Colonic mucosa (tissue), 4 donors: Measurements from ENCODE around the gene SMIM44. TPM values are rescaled to one million over a fixed set of nuclear protein-coding genes. Genes with fewer than 3 reads are reported as not detected.
"Not testable (repeated sequence)": the region's sequence is repeated elsewhere in the genome, so short reads cannot be mapped to it uniquely, and the experiment has no call there.

ENCODE experiments used
- DNase-seq: peaks from one replicate; pipeline ENCODE4 v3.0.0-alpha.2; 2020
- H3K27ac ChIP-seq: fragments of 200-600 bp; one replicate; pipeline ENCODE4 v1.8.0; 2021
- H3K27me3 ChIP-seq: fragments of 200-600 bp; one replicate; pipeline ENCODE4 v1.8.0; 2021
- H3K36me3 ChIP-seq: fragments of 200-600 bp; one replicate; pipeline ENCODE4 v1.8.0; 2021
- H3K4me1 ChIP-seq: fragments of 200-600 bp; one replicate; pipeline ENCODE4 v1.8.0; 2021; ENCODE audit warnings: mild to moderate bottlenecking
- H3K4me3 ChIP-seq: fragments of 200-600 bp; one replicate; pipeline ENCODE4 v1.8.0; 2021
- H3K9ac ChIP-seq, 2 donors: one replicate each; pipeline ENCODE4 v1.7.0; 2013; ENCODE audit warnings: control low read depth in 2 of 2, low read depth in 2 of 2, low read length in 2 of 2
- H3K9me3 ChIP-seq: fragments of 200-600 bp; one replicate; pipeline ENCODE4 v1.8.0; 2021
- intact Hi-C: fragments of 100-400 bp; cut with DNase I; formaldehyde crosslinking; loops from one replicate; pipeline ENCODE4 v1.14.1; 2022
- total RNA-seq, 2 donors: library from RNA; stranded (reverse); fragmentation: NEBNext Ultra II Directional in 1 of 2; extraction: Animal tissue kit (Norgen Biotek cat#: 25700) in 1 of 2; gene quantifications; one replicate each; pipeline ENCODE4 v1.2.1, GENCODE V29; 2021
- TF ChIP-seq, protein P1 (sequence below): fragments of 200-600 bp; IDR thresholded peaks from one replicate; pipeline ENCODE4 v1.8.0; 2022; ENCODE audit warnings: antibody characterized with exemption, mild to moderate bottlenecking
- donor health status: healthy.
- donor health status: DM: no; HTN: no; CAD: no.
- donor health status: DM: no; HTN: no; CAD: no.

Gene SMIM44
- total RNA-seq, 2 donors from 2014 or later = 4.3 to 6.2 TPM

DNA sequence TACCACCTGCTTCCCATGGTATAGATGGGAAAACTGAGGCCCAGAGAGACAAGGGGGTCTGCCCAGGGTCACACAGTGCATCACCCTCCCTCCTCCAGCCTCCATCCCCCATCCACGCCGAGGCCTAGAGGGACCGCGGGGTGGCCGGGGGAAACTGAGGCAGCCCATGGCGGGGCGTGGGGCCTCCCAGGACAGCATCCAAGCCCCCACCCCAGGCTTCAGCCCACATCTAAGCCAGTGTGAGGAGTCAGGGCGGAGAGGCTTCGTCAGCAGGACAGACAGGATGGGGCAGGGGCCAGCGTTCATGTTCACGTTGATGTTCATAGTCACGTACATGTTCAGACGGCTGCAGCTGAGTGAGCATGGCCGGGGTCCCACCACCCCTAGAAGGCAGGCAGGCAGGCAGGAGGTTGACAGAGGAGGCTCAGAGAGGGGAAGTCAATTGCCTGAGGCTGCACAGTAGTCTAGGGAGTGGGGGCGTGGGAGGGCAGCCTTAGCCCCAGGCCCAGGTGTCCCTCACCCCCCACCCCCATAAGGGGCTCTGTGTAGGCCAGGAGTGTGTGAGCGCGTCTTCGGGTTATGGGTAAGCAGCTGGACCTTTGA lies 26.2 kb downstream of the SMIM44 start:
- TF ChIP-seq, protein P1, sequence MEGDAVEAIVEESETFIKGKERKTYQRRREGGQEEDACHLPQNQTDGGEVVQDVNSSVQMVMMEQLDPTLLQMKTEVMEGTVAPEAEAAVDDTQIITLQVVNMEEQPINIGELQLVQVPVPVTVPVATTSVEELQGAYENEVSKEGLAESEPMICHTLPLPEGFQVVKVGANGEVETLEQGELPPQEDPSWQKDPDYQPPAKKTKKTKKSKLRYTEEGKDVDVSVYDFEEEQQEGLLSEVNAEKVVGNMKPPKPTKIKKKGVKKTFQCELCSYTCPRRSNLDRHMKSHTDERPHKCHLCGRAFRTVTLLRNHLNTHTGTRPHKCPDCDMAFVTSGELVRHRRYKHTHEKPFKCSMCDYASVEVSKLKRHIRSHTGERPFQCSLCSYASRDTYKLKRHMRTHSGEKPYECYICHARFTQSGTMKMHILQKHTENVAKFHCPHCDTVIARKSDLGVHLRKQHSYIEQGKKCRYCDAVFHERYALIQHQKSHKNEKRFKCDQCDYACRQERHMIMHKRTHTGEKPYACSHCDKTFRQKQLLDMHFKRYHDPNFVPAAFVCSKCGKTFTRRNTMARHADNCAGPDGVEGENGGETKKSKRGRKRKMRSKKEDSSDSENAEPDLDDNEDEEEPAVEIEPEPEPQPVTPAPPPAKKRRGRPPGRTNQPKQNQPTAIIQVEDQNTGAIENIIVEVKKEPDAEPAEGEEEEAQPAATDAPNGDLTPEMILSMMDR = no peak
- no peaks in the 10 kb centered on the region for H3K9me3 ChIP-seq
- H3K27ac ChIP-seq = peak overlapping the region; percentile 34
- H3K4me3 ChIP-seq = no peak overlapping the region
- DNase-seq = no peak
- intact Hi-C loops = no loop called here
- H3K4me1 ChIP-seq = no peaks in the 10 kb centered on the region
- H3K27me3 ChIP-seq = no peaks in the 10 kb centered on the region
- H3K36me3 ChIP-seq = no peaks in the 10 kb centered on the region
- H3K9ac ChIP-seq = peak overlapping the region in 1 of 2 donors; percentile 24

GRCh38 chr19:3455960-3456601 lies 27.2 kb downstream of the SMIM44 start:
- Histone ChIP-seq H3K36me3 (no peaks in the 10 kb centered on the region), H3K27me3 (no peaks in the 10 kb centered on the region), H3K9ac (no peak overlapping the region), H3K4me3 (no peak overlapping the region), H3K9me3 (no peaks in the 10 kb centered on the region), H3K4me1 (no peaks in the 10 kb centered on the region), H3K27ac (no peak overlapping the region)
- TF ChIP-seq, protein P1 = no peak
- intact Hi-C loops = no loop called here
- DNase-seq = no peak

DNA sequence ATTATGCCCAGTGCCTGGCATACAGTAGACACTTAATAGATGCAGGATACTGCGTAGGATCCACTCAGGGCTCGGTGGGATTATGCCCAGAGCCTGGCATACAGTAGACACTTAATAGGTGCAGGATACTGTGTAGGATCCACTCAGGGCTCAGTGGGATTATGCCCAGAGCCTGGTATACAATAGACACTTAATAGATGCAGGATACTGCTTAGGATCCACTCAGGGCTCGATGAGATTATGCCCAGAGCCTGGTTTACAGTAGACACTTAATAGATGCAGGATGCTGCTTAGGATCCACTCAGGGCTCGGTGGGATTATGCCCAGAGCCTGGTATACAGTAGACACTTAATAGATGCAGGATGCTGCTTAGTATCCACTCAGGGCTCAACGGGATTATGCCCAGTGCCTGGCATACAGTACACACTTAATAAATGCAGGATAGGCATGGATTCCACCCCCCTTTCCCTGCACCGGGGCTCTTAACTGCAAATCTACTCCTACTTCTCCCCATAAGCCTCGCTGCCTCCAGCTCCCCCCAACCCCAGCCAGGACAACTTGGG lies 27.8 kb downstream of the SMIM44 start:
- DNase-seq = no peak
- Histone ChIP-seq H3K36me3 (no peaks in the 10 kb centered on the region), H3K9me3 (no peaks in the 10 kb centered on the region), H3K27me3 (no peaks in the 10 kb centered on the region), H3K4me3 (no peak overlapping the region), H3K9ac (no peak overlapping the region), H3K27ac (no peak overlapping the region), H3K4me1 (no peaks in the 10 kb centered on the region)
- TF ChIP-seq, protein P1 = no peak
- intact Hi-C loops = no loop called here

- intact Hi-C loops = no loop called here
- Histone ChIP-seq H3K36me3 (no peaks in the 10 kb centered on the region), H3K9ac (no peak overlapping the region), H3K4me3 (no peak overlapping the region), H3K27me3 (no peaks in the 10 kb centered on the region), H3K27ac (no peak overlapping the region), H3K4me1 (no peaks in the 10 kb centered on the region), H3K9me3 (no peaks in the 10 kb centered on the region)
- no peak for DNase-seq
- TF ChIP-seq, protein P1 = no peak
Measured at GRCh38 chr19:3454656-3455392, 28.4 kb downstream of the SMIM44 start.

GRCh38 chr19:3453840-3454239 lies 29.4 kb downstream of the SMIM44 start:
- Histone ChIP-seq H3K9me3 (no peaks in the 10 kb centered on the region), H3K27me3 (no peaks in the 10 kb centered on the region), H3K27ac (no peak overlapping the region), H3K4me1 (no peaks in the 10 kb centered on the region), H3K4me3 (no peak overlapping the region), H3K36me3 (no peaks in the 10 kb centered on the region), H3K9ac (no peak overlapping the region)
- intact Hi-C loops = no loop called here
- TF ChIP-seq, protein P1 = no peak
- no peak for DNase-seq

DNA sequence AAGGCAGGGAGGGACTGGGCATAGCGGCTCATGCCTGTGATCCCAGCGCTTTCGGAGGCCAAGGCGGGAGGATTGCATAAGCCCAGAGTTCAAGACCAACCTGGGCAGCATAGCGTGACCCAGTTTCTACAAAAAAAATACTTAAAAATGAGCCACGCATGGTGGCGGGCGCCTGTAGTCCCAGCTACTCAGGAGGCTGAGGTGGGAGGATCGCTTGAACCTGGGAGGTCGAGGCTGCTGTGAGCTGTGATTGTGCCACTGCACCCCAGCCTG lies 30.4 kb downstream of the SMIM44 start:
- intact Hi-C loops, H3K27ac ChIP-seq, H3K4me3 ChIP-seq, H3K36me3 ChIP-seq, H3K9ac ChIP-seq, DNase-seq, H3K4me1 ChIP-seq, H3K27me3 ChIP-seq, H3K9me3 ChIP-seq: not testable (repeated sequence)
